GM21360 (cell line): Measurements from ENCODE around the gene VPS33A.
"Not testable (repeated sequence)": the region's sequence is repeated elsewhere in the genome, so short reads cannot be mapped to it uniquely, and the experiment has no call there.

Source experiments
- ATAC-seq: cut with Tn5 transposase; IDR thresholded peaks from one replicate; pipeline ENCODE4 v1.9.1; 2021; ENCODE audit warnings: mild to moderate bottlenecking, moderate library complexity; ENCODE audit not compliant: unreplicated experiment

VPS33A gene

DNA sequence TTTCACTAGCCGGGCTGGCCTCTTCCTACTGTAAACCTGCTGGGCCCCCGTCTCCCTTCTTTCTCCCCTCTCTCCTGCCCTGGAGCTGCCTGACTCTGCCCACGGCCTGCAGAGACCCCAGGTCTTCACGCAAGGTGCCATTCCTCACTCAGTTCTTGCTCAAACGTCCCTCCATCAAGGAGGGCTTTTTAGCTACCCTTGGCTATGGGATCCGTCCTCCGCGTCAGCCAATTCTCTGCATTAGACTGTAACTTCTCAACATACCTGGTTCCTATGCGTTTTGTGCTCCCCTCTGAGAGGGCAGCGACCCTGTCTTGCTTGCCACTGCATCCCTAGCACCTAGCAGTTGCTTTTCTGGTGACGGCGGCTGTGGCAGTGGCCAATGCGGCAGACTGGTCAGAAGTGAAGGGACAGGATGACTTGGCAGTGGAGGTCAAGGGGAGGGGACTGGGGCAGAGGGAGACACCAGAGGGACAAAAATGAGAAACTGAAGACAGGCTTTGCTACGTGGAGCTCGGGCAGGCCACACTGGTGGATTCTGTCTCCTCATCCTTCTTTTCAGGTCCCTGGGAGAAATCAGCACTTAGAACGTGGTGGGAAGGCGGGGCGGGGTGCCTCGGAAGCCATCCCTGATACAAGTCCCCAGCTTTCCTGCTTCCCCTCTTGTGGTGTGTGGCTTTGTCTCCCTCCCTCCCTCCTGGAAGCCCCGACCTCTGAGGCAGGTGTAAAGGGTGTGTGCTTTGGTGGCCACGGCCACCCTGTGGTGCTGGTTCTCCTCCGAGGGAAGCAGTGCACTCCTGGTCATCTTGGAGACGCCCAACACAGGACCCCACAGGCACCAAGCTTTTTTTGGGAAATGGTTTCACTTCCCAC, 61.0 kb downstream of the VPS33A start:
- no peak for ATAC-seq

DNA sequence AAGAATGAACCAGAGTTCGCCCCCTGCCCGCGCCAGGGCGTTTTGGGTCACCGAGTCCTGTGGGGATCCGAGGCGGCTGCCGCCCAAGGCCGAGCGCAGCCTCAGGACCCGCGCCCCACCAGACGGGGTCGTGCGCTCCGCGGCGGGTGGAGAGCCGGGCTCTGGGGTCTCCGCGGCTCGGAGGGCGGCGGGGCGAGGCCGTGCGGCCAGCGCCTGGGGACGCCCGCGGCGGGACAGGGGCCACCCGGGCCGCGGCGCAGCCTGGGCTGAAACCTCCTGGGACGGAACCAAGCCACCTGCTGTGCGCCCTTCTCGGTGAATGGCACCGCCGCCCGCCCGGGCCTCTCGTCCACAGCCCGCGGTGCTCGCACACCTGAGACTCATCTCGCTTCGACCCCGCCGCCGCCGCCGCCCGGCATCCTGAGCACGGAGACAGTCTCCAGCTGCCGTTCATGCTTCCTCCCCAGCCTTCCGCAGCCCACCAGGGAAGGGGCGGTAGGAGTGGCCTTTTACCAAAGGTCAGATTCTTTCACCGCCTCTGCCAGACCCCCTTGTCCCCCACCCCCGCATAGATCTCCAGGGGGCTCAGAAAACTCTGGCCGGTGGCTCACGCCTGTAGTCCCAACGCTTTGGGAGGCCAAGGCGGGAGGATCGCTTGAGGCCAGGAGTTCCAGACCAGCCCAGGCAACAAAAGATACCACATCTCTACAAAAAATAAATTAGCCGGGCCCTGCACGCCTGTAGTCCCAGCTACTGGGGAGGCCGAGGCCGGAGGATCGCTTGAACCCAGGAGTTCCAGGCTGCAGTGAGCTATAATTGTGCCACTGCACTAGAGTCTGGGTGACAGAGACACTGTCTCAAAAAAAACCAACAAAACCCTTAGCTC, 61.9 kb downstream of the VPS33A start:
- ATAC-seq, result no peak

DNA sequence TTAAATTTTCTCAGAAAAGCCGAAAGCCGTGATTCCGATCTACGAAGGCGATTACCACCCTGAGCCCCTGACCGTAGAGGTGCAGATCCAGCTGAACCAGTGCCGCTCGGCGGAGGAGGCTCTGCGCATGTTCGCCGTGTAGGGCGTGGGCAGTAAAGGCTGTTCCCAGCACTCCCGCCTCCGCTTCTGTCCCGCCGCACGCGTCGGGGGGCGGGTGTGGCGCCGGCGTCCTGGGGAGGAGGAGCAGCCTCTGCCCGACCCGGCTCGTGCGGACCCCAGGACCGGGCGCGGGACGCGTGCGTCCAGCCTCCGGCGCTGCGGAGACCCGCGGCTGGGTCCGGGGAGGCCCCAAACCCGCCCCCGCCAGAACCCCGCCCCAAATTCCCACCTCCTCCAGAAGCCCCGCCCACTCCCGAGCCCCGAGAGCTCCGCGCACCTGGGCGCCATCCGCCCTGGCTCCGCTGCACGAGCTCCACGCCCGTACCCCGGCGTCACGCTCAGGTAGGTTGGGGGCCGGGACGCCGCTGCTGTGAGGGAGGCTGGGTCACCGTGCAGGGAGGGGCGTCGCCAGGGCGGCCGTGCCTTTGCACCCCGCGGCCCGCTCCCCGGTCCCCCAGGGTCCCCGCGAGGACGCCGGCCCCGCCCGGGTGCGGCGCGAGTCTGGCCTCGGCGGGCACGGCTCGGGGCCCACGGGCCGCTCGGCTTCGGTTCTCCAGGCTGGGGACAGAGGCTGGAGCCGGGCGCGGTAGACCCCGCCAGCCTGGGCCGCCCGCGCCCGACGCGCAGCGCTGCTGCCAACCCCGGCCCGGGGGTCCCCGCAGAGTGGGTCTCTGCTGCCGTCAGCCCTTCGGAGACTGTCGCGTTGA, 62.8 kb downstream of the VPS33A start, which contains the start of gene B3GNT4:
Gene B3GNT4, plus strand, starts transcription at position 409 of the 866 bp plus-strand sequence. CDS start 910 bp downstream, outside the sequence.
- no peak for ATAC-seq

DNA sequence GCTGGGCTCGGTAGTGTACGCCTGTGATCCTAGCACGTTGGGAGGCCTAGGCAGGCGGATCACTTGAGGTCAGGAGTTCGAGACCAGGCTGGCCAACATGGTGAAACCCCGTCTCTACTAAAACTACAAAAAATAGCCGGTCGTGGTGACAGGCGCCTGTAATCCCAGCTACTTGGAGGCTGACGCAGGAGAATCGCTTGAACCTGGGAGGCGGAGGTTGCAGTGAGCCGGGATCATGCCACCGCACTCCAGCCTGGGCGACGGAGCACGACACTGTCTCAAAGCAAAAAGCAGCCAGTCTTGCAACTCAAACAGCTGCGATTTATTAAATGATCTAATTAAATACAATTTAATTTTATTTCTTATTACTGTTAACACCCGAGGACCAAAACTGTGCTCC, 63.5 kb downstream of the VPS33A start:
- not testable (repeated sequence) for ATAC-seq

DNA sequence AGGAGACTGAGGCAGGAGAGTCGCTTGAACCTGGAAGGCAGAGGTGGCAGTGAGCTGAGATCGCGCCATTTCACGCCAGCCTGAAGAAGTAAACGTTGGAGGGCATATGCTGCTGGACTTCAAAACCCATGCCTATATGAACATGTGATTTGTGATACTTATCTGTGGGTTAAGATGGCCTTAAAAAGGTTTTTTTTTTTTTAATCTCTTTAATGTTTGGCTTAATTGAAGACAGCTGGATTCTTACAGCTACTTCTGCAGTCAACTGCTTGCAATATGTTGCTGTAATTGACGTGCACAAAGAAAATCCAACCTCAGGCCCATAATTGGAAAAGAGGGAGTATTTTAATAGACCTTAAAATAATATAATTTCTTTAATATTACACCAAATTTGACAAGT, 64.3 kb downstream of the VPS33A start:
- no peak for ATAC-seq

DNA sequence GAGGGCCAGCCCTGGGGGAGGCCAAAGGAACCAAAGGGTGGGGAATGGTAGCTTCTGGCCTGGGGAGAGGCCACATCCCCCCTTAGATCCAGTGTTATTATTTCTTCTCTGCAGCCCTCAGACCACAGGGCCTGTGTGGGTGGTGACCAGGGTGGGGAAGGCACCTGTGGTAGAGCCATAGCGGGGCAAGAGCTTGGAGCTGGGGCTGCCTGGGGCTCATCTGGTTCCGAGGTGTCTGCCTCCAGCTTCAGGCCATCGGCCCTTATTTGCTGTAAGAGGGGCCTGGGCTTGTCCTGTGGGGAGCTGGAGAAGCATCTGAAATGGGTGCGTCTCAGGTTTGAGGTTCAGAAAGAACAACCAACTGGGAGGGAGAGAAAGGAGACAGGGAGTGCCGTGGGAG, 64.9 kb downstream of the VPS33A start:
- ATAC-seq, result no peak

DNA sequence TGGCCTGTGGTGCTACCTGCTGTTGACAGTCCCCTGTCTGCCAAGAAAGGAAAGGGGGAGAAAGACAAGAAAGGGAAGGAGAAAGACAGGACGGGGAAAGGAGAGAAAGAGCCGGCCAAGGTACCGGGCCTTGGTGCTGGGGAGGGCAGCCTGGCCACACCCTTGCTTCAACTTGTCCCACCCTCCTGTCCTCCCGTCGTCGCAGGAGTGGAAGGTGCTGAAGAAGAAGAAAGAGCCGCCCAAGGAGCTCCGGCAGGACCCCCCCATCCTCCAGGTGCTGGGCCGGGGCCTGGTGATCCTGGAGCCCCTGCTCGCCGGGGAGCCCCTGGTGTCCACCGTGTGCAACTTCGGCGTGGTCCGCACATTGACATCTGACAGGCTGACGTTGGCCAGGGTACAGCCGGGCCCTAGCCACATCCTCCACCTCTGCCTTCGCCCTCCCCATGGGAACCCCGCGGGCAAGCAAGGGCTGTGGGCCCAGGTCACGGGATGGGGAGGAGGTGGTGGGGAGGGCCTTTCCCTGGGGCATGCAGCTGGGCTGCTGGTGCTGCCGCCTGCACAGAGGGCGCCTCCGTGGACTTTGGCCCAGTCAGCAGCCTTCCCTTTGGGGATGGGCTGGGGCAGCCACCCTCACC, 65.6 kb downstream of the VPS33A start:
- ATAC-seq, result no peak

DNA sequence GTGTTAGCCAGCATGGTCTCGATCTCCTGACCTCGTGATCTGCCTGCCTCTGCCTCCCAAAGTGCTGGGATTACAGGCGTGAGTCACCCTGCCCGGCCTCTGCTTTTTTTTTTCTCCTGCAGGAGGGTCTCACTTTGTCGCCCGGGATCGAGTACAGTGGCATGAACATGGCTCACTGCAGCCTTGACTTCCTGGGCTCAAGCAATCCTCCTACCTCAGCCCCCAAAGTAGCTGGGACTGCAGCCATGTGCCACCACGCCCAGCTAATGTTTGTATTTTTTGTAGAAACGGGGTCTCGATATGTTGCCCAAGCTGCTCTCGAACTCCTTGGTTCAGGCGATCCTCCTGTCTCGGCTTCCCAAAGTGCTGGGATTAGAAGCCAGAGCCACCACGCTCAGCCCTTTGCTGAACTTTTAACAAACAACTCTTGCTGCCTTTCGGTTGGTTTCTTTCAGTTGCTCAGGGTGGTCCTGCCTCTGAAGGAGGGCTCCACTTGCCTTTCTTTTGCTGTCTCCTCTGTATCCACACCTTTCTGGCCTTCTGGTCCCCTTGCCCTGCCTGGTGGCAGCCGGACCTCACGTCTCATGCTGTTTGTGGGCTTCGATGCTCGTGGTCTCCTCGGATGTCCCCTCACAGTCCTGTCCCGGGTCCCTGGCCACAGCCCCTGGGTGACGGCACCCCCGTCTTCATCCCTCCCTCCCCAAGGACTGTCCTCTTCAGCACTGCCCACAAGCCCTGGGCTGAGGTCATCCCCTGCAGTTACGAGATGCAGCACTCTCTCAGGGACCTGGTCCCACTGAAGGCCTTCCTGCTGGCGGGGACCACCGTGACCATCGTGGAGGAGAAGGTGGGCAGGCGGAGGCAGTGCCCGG, 66.6 kb downstream of the VPS33A start:
- ATAC-seq, result no peak

DNA sequence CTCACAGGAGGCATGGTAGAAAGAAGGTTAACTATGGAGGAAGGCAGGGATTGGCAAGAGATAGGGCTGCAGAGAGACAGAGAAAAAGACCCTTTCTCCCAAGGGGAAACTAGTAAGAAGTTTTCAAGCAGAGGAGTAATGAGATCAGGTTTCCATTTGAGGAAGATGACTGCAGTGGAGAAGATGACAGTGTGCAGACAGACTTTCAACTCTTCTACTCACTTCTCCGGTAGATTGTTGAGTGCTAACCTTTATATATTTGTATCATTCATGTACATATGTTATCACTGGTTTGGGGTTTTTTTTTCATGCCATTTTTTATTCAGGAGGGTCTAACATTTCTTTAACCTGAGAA, 68.7 kb downstream of the VPS33A start:
- no peak for ATAC-seq

DNA sequence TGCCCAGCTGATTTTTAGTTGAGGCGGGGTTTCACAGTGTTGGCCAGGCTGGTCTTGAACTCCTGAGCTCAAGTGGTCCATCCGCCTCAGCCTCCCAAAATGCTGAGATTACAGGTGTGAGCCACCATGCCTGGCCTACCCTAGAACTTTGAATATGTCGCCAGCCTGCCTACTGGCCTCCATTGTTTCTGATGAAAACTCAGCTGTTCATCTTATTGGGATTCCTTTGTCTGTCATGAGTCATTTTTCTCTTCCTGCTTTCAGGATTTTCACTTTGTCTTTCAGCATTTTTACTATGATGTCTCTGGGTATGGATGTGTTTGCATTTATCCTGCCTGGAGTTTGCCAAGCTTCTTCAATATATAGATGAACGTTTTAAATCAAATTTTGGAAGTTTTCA, 70.9 kb downstream of the VPS33A start:
- no peak for ATAC-seq

DNA sequence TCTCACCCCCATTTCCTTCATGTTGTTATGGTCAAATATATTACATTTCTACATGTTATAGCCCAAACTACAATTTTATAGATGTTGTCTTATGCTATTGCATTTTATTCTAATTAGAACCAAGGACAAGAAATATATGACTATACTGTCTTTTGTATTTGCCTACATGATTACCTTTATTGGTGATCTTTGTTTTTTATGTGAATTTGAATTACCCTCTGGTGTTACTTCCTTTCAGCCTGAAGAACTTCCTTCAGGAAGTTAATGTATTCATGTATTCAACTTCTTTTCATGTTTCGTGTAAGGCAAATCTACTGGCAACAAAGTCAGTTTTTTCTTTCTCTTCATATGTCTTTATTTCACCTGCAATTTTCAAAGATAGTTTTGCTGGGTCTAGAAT, 71.5 kb downstream of the VPS33A start:
- no peak for ATAC-seq

DNA sequence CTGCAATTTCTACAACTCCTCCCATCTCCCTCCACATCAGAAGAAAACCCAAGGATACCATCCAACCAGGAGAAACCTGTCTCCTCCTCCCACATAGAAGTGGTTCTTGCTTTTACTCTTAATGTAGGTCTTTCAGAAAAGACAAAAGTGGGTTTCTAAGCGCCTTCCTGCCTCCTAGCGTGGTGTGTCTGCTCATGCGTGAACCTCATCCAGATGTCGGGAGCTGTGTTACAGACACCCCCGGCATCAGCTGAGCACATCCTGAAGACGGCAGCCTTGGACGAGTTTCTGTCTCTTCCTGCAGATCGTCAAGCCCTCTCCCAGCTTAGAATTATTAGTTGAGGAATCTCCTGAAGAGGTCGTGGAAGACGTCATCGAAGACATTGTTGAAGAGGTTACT, 73.9 kb downstream of the VPS33A start:
- ATAC-seq, result no peak

DNA sequence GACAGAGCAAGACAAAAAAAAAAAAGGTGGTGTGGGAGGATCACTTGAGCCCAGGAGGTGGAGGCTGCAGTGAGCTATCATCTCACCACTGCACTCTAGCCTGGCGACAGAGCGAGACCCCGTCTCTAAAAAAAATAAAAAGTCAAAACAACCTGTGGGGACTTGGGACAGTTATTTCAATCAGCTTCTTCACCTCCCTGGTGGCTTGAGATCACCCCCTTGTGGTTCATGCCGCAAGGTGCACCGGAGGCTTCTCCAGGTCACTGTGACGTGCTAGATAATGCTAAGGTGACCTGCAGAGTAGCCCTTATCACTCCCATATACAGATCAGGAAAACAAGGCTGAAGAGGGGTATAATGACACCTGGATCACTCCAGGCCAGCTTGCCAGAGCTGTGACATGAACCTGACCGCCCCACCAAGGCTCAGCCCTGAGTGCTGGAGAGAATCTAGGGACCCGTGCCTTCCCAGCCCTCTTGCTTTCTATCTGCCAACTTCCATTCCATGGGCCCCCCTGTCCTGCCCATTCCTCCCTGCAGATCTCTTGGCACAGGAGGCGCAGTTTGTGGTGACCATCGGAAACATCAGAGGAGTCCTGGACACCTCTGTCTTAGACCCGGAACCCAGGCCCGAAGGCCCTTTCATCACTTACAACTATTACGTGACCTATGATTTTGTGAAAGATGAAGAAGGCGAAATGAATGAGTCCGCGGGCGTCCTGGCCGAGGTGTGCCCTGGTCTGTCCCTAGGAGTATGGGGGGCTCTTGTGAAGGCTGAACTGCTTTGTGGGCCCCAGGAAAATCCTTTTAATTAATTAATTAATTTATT, 75.2 kb downstream of the VPS33A start:
- ATAC-seq, result no peak

DNA sequence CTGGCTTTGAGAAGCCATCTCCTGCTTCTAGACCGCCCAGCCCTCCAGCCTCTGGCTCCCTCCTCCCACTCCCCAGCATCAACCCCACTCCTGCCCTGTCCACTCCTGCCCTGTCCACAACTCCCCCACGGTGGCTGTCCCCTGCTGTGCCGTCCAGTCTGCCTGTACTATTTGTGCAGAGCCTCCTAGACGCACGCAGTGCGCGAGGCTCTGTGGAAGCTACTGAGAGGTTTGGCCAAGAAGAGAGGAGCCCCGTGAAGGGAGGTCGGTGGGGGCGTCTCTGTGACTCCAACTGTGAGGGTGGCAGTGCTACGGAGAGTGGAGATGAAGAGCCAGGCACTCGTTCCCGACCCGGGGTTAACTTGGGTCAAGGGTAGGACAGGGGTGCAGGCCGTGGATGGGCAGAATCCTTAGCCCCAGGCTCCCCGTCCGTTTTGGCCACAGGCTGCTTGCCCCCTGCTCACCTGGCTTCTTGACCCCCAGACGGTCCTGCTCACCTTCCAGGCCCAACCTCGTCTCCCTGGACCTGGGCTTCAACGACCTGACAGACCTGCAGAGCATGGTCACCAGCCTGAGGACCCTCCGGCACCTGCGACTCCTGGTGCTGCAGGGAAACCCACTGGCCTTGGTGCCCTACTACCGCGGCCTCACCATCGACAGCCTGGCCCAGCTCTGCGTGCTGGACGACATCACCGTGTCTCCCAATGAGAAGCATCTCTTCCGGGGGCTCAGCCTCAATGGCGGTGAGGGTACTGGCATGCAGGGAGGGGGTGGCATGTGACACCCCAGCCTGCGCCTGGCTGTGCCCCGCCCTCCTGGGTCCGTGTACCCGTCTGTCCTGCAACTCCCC, 76.4 kb downstream of the VPS33A start:
- ATAC-seq, result no peak

DNA sequence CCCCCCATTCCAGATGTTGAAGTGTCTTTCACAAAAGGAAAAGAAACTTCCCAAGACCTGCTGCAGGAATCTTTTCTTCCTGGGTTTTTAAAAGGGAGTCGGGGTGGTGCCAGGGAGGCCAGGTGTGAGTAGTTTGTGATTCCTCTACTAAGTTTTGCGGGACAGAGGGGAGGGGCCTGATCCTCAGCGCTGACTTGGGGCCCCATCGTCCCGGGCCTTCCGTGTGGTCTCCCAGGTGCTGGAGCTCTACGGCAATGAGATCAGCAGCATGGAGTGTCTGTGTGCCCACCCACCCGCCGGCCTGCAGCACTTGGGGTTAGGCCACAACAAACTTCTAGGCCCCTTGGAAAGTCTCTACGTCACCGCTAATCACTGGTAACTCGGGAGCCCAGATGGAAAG, 78.8 kb downstream of the VPS33A start:
- ATAC-seq, result no peak

DNA sequence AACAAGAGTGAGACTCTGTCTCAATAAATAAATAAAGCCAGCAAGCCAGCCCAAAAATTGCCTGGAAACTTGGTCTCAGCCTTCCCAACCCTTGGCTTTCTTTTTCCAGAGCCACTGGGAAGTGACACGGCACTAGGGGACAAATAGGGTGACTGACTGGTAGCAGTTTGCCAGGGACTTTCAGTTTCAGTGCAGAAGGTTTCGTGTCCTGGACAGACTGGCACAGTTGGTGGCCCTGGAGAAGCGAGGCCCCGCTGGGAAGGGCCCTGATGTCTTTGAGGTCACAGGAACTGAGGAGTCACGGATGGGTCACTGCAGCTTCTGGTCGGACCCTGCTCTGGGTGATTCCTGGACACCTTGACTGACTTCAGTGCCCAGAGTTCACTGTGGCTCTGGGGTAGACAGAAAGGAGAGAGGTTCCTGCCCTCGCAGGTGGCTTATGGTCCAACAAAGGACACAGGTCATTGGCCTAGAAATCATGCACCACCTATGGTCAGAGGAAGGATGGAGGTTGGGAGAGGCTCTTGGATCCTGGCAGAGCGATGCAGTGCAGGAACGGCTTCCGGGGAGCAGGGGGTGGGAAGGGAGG, 80.7 kb downstream of the VPS33A start:
- ATAC-seq, result no peak

DNA sequence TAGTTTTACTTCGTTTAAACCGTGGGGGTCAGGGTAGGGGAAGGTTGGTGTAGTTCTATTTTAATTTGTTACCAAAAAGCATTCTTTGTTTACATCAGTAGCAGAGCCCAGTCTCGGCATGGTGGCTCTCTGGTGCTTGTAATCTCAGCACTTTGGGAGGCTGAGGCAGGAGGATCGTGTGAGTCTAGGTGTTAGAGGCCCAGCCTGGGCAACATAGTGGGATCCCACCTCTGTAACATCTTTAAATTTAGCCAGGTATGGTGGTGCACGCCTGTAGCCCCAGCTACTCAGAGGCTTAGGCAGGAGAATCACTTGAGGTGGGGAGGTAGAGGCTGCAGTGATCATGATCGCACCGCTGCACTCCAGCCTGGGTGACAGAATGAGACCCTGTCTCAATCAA, 81.2 kb downstream of the VPS33A start:
- no peak for ATAC-seq
